ENCODE results near the gene GOLT1A. TPM values are rescaled to one million over a fixed set of nuclear protein-coding genes. Genes with fewer than 3 reads are reported as not detected.

Gene GOLT1A
- total and polyA plus RNA-seq, 10 of the 15 experiments (the other 5 are each of a cell fraction or from before 2014, with no cell fraction given): 0.09 to 0.46 TPM; not detected in 8

DNA sequence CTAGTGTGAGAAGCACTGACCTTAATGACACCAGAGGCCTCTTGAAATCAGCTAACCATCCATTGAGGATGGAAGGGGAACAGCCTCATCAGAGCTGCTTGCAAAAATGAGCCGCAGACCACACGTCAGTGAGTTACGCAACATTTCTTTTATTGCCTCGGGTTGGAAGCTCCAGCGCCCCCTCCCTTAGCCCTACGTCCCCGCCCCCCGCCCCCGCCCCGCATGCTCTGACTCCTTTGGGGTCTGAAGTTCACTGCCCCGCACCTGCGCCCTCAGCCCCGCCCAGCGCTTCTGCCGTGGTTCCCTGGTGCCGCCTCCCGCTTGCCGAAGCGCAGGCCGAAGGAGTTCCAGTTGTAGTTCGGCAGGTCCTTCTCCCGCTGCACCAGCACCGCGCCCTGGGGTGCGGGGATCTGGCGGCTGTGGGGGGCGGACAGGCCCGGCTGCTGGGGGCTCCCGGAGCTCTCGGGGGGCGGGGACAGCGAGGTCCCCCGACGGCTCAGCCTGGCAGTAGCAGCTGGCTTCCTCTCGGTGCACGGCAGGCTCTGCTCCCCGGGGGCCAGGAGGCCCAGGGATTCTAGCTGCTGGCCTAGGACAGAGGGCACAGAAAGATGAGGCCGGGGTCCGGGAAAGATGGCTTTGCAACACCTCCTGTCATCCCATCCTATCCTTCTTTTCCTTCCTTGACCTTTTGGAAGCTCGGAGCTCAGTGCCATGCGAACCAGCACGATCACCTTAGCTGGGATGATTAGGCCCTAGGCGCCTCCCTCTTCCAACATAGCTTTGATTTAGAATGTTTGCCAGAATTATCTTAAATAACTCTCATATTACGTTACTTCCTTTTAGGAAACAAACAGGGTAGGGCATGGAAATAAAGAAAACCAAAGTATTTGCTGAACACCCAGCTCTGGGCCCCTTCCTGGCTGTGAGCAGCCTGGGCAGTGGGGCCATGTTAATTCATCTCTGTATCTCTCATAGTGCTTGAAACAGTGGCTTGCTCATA lies 23.3 kb downstream of the GOLT1A start:
- ATAC-seq (no peak), DNase-seq (ENCODE audit: low read depth, low spot score) (no peak), FAIRE-seq (no peak)
- BruUV-seq (replicated peaks): no TSS peak
- Histone ChIP-seq H3K27ac (ENCODE audit: control insufficient read depth, insufficient read depth) (no peak overlapping the region), H3K27me3 (replicated peaks in 1 of 2; ENCODE audit: control insufficient read depth in 2 of 2, insufficient read depth in 2 of 2, low read length in 1 of 2) (peaks cover 3 to 16% of the 10 kb centered on the region in 2 experiments; a peak in 2 of 4 replicates), H3K9me3 (replicated peaks; ENCODE audit: control insufficient read depth, insufficient read depth, low read length) (no peaks in the 10 kb centered on the region), H3K79me2 (ENCODE audit: control insufficient read depth, insufficient read depth, low read length) (no peaks in the 10 kb centered on the region), H3K4me2 (ENCODE audit: control insufficient read depth, insufficient read depth) (no peak overlapping the region), H3K9ac (ENCODE audit: control insufficient read depth, insufficient read depth, low read length) (no peak overlapping the region), H2AFZ (ENCODE audit: control insufficient read depth, low read depth, low read length) (no peak overlapping the region), H3K36me3 (ENCODE audit: control insufficient read depth in 2 of 2, insufficient read depth in 2 of 2, low read length in 1 of 2) (no peaks in the 10 kb centered on the region), H3K4me3 (no peak overlapping the region), H4K20me1 (ENCODE audit: control insufficient read depth, insufficient read depth) (no peaks in the 10 kb centered on the region), H3K4me1 (ENCODE audit: control insufficient read depth, insufficient read depth, low read length) (no peaks in the 10 kb centered on the region)
- in situ Hi-C loops (cut with MboI): no loop called here
- CTCF ChIA-PET: interaction anchor here (0.6 to 4.3 kb wide), 7 partner anchors 16 to 327 kb away, joined by 3 to 25 read pairs (median 3); partner anchors contain the start of gene GOLT1A
- POLR2A ChIA-PET: interaction anchor here (1.0 kb wide), 1 partner anchor 11 kb away, joined by 4 read pairs; no protein-coding TSS in a partner anchor
- SMC1A ChIA-PET (ENCODE audit: uncharacterized antibody, unreplicated experiment): interaction anchor here (1.2 kb wide), 1 partner anchor 28 kb away, joined by 4 read pairs; no protein-coding TSS in a partner anchor
- RAD21 ChIA-PET (ENCODE audit: unreplicated experiment): no interaction called here
- intact Hi-C loops (cut with micrococcal nuclease; ENCODE audit: unreplicated experiment): no loop called here
- 8% methylated on average over 29 of the region's 44 CpGs for WGBS (ENCODE audit: insufficient coverage, insufficient replicate concordance, low lambda C conversion rate, missing lambda C conversion rate)
- no peak for TF ChIP-seq RAD51 (IDR thresholded peaks at IDR 0.05)
- TF ChIP-seq SUZ12 (IDR thresholded peaks at IDR 0.05; ENCODE audit: unreplicated experiment): peak; percentile 55
- TF ChIP-seq SPI1 (IDR thresholded peaks at IDR 0.05; ENCODE audit: borderline replicate concordance, insufficient read depth, low read depth, low read length): no peak
